Fibroblast of peridontal ligament (primary cell): ENCODE data around the gene NAALADL2.

ENCODE experiments used
- DNase-seq: peaks from one replicate; pipeline ENCODE4 v3.0.0-alpha.2; 2010; ENCODE audit errors: extremely low read depth

NAALADL2 gene

GRCh38 chr3:174960898-174961297 lies 101.8 kb downstream of the NAALADL2 start:
- no peak for DNase-seq

GRCh38 chr3:174973465-174973864 lies 114.3 kb downstream of the NAALADL2 start:
- DNase-seq, result no peak

- peak; percentile 66 for DNase-seq
Observed at GRCh38 chr3:174986685-174987084, 127.6 kb downstream of the NAALADL2 start.

- no peak for DNase-seq
Observed at GRCh38 chr3:175001091-175001490, 142.0 kb downstream of the NAALADL2 start.

GRCh38 chr3:175002732-175003143 lies 143.6 kb downstream of the NAALADL2 start:
- peak; percentile 99 for DNase-seq

- no peak for DNase-seq
Observed at GRCh38 chr3:175003590-175003989, 144.5 kb downstream of the NAALADL2 start.

GRCh38 chr3:175005193-175005592 lies 146.1 kb downstream of the NAALADL2 start:
- peak; percentile 16 for DNase-seq

- peak; percentile 80 for DNase-seq
Observed at GRCh38 chr3:175005881-175006280, 146.7 kb downstream of the NAALADL2 start.

- peak; percentile 30 for DNase-seq
Observed at GRCh38 chr3:175007306-175007705, 148.2 kb downstream of the NAALADL2 start.

GRCh38 chr3:175009295-175009694 lies 150.2 kb downstream of the NAALADL2 start:
- DNase-seq, result no peak

GRCh38 chr3:175015056-175015635 lies 156.0 kb downstream of the NAALADL2 start:
- DNase-seq, result no peak

- peak; percentile 9 for DNase-seq
Observed at GRCh38 chr3:175018946-175019727, 160.0 kb downstream of the NAALADL2 start.

GRCh38 chr3:175020101-175020500 lies 161.0 kb downstream of the NAALADL2 start:
- DNase-seq, result peak; percentile 29

GRCh38 chr3:175029828-175030227 lies 170.7 kb downstream of the NAALADL2 start:
- no peak for DNase-seq

GRCh38 chr3:175039875-175040274 lies 180.7 kb downstream of the NAALADL2 start:
- DNase-seq, result no peak

- DNase-seq, result peak; percentile 11
Observed at GRCh38 chr3:175041369-175041768, 182.2 kb downstream of the NAALADL2 start.

GRCh38 chr3:175046601-175047000 lies 187.5 kb downstream of the NAALADL2 start:
- DNase-seq, result peak; percentile 14

- DNase-seq, result no peak
Observed at GRCh38 chr3:175047786-175048185, 188.7 kb downstream of the NAALADL2 start.

GRCh38 chr3:175057401-175057800 lies 198.3 kb downstream of the NAALADL2 start:
- no peak for DNase-seq

GRCh38 chr3:175059788-175060187 lies 200.7 kb downstream of the NAALADL2 start:
- DNase-seq, result no peak

- no peak for DNase-seq
Observed at GRCh38 chr3:175065497-175065896, 206.4 kb downstream of the NAALADL2 start.

GRCh38 chr3:175066617-175067415 lies 207.7 kb downstream of the NAALADL2 start:
- no peak for DNase-seq

- no peak for DNase-seq
Observed at GRCh38 chr3:175068587-175068986, 209.5 kb downstream of the NAALADL2 start.
